WTC11 (cell line): ENCODE data around the gene DTX1. TPM values are rescaled to one million over a fixed set of nuclear protein-coding genes. Genes with fewer than 3 reads are reported as not detected.
A peak's percentile ranks its signal among the peaks of the same experiment; 100 is the strongest.

Source experiments
- ATAC-seq: fragments of 200-7000 bp; cut with Tn5 transposase; 2 replicates; pipeline ENCODE4 v1.10.0; 2021; ENCODE audit warnings: mild to moderate bottlenecking, moderate library complexity
- CTCF ChIA-PET: fragments of 300-600 bp; sonication (Branson Sonifier 250); formaldehyde crosslinking; loops from one replicate; lab custom pipeline; 2021; ENCODE audit warnings: antibody characterized with exemption; lab: Charles Lee
- POLR2A ChIA-PET: fragments of 350-600 bp; sonication (Branson Sonifier 250); formaldehyde crosslinking; loops from one replicate; lab custom pipeline; 2021; ENCODE audit warnings: antibody characterized with exemption; lab: Charles Lee
- DNase-seq: peaks from one replicate; pipeline ENCODE4 v3.0.0; 2021; ENCODE audit warnings: low spot score
- H3K27ac Mint-ChIP-seq: 2 replicates; pipeline ENCODE4 v1.8.0; 2021; ENCODE audit warnings: mixed read lengths
- H3K27me3 Mint-ChIP-seq: 2 replicates; pipeline ENCODE4 v1.8.0; 2021; ENCODE audit warnings: low read depth, mild to moderate bottlenecking, moderate library complexity, mixed read lengths
- H3K36me3 Mint-ChIP-seq: 2 replicates; pipeline ENCODE4 v1.8.0; 2021; ENCODE audit warnings: mixed read lengths
- H3K4me1 Mint-ChIP-seq: 2 replicates; pipeline ENCODE4 v1.8.0; 2022; ENCODE audit warnings: mixed read lengths
- H3K4me3 Mint-ChIP-seq: 2 replicates; pipeline ENCODE4 v1.8.0; 2021; ENCODE audit warnings: mild to moderate bottlenecking, moderate library complexity, mixed read lengths
- H3K9me3 Mint-ChIP-seq: 2 replicates; pipeline ENCODE4 v1.8.0; 2021; ENCODE audit warnings: mixed read lengths
- E2F4 ChIP-seq: sonication (generic); formaldehyde crosslinking; IDR thresholded peaks from 2 replicates; pipeline ENCODE4 v1.8.1; 2022; ENCODE audit warnings: low read depth, mild to moderate bottlenecking, moderate library complexity, missing genetic modification reagents, borderline replicate concordance
- ELF4 ChIP-seq: sonication (generic); formaldehyde crosslinking; IDR thresholded peaks from 2 replicates; pipeline ENCODE4 v1.8.1; 2022; ENCODE audit warnings: low read depth, mild to moderate bottlenecking, moderate library complexity, missing genetic modification reagents
- IRF1 ChIP-seq: sonication (generic); formaldehyde crosslinking; IDR thresholded peaks from 2 replicates; pipeline ENCODE4 v1.8.0; 2023; ENCODE audit warnings: missing genetic modification reagents
- KAT7 ChIP-seq: sonication (generic); formaldehyde crosslinking; IDR thresholded peaks from 2 replicates; pipeline ENCODE4 v1.8.1; 2023; ENCODE audit warnings: missing genetic modification reagents, mild to moderate bottlenecking, borderline replicate concordance
- MAX ChIP-seq: sonication (generic); formaldehyde crosslinking; IDR thresholded peaks from 2 replicates; pipeline ENCODE4 v1.8.0; 2022; ENCODE audit warnings: mild to moderate bottlenecking, missing genetic modification reagents
- NFYB ChIP-seq: sonication (generic); formaldehyde crosslinking; conservative IDR thresholded peaks from 2 replicates; pipeline ENCODE4 v1.8.0; 2022; ENCODE audit warnings: low read depth, missing genetic modification reagents
- RORB ChIP-seq: fragments of 250-450 bp; sonication (Bioruptor Pico); IDR thresholded peaks from 2 replicates; pipeline ENCODE4 v1.9.0; 2021; ENCODE audit warnings: mild to moderate bottlenecking
- SOX15 ChIP-seq: fragments of 250-450 bp; sonication (Bioruptor Pico); IDR thresholded peaks from 2 replicates; pipeline ENCODE4 v1.9.0; 2021; ENCODE audit warnings: mild to moderate bottlenecking
- TCF7 ChIP-seq: sonication (generic); formaldehyde crosslinking; IDR thresholded peaks from 2 replicates; pipeline ENCODE4 v1.8.0; 2022; ENCODE audit warnings: mild to moderate bottlenecking, low read depth, missing genetic modification reagents, moderate library complexity
- TEAD1 ChIP-seq: sonication (generic); formaldehyde crosslinking; IDR thresholded peaks from 2 replicates; pipeline ENCODE4 v1.8.0; 2022; ENCODE audit warnings: mild to moderate bottlenecking, missing genetic modification reagents
- USF1 ChIP-seq: sonication (generic); formaldehyde crosslinking; IDR thresholded peaks from 2 replicates; pipeline ENCODE4 v1.8.0; 2022; ENCODE audit warnings: mild to moderate bottlenecking, missing genetic modification reagents
- ZBTB21 ChIP-seq: sonication (generic); formaldehyde crosslinking; IDR thresholded peaks from 2 replicates; pipeline ENCODE4 v1.8.1; 2023; ENCODE audit warnings: mild to moderate bottlenecking, missing genetic modification reagents, borderline replicate concordance
- ZMAT4 ChIP-seq: fragments of 250-450 bp; sonication (Bioruptor Pico); IDR thresholded peaks from 2 replicates; pipeline ENCODE4 v1.9.0; 2021; ENCODE audit warnings: mild to moderate bottlenecking
- ZNF138 ChIP-seq: sonication (generic); formaldehyde crosslinking; conservative IDR thresholded peaks from 2 replicates; pipeline ENCODE4 v1.8.1; 2022; ENCODE audit warnings: mild to moderate bottlenecking, moderate library complexity, missing genetic modification reagents
- ZNF263 ChIP-seq: sonication (generic); formaldehyde crosslinking; IDR thresholded peaks from 2 replicates; pipeline ENCODE4 v1.8.1; 2022; ENCODE audit warnings: low read depth, mild to moderate bottlenecking, moderate library complexity, missing genetic modification reagents
- ZNF317 ChIP-seq: sonication (generic); formaldehyde crosslinking; IDR thresholded peaks from 2 replicates; pipeline ENCODE4 v1.8.1; 2023; ENCODE audit warnings: low read depth, mild to moderate bottlenecking, moderate library complexity, missing genetic modification reagents, borderline replicate concordance
- ZNF423 ChIP-seq: fragments of 250-450 bp; sonication (Bioruptor Pico); IDR thresholded peaks from 2 replicates; pipeline ENCODE4 v2.1.2; 2022; ENCODE audit warnings: mild to moderate bottlenecking, moderate library complexity
- total RNA-seq: library from RNA; stranded (reverse); gene quantifications from 3 replicates; pipeline ENCODE4 v1.2.3, GENCODE V29; 2021
- TF ChIP-seq, protein P1 (sequence below): sonication (generic); formaldehyde crosslinking; IDR thresholded peaks from 2 replicates; pipeline ENCODE4 v1.8.0; 2022; ENCODE audit warnings: mild to moderate bottlenecking, missing genetic modification reagents
- TF ChIP-seq, protein P2 (sequence below): sonication (generic); formaldehyde crosslinking; IDR thresholded peaks from 2 replicates; pipeline ENCODE4 v1.8.1; 2023; ENCODE audit warnings: mild to moderate bottlenecking, missing genetic modification reagents, moderate library complexity
- TF ChIP-seq, protein P3 (sequence below): fragments of 250-450 bp; sonication (Bioruptor Pico); IDR thresholded peaks from 2 replicates; pipeline ENCODE4 v1.9.0; 2021; ENCODE audit warnings: moderate library complexity, mild to moderate bottlenecking, inconsistent platforms, borderline replicate concordance

The DTX1 gene
- total RNA-seq, 1 experiment from 2014 or later, result 6.2 TPM

DNA sequence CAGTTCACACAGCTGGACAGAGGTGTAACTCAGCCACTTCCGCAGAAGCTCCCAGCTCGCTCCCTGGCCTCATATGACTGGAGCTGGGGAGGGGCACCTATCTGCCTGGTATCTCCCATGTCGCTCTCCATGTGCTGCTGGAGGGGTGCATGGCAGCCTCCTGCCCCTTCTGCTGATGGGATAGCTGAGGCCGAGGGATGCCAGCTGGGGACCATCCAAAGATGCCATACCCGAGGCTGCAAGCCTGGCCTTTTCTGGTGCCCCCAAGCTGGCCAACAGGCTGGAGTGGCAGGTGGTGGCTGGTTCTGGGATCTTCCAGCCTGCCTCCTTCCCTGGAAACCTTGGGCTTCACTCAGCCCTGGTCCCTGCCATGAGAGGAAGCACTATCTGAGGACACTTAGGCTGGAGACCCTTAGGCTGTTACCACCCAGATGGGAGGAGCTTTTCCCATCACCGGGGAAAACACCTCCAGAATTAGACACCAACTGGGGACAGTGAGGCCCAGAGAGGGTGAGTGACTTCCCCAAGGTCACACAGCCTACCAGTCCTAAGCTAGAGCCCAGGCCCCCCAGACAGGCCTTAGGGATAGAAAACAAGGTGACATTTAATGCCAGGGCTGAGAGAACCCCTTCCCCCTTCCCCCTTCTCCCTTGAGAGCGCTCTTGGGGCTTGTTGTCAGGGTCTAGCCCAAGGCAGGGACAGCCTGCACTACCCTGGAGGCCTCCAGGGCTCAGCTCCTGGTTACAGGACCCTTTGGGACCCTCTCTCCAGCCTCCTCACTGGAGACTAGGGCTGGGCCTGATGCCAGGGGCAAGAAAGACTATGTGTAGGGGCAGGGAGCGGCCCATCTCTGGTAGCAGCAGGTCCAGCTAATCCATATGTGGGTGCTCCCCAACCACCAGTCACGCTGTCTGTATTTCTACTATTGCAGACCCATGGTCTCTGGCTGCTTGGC, 7.1 kb downstream of the DTX1 start:
- TF ChIP-seq RORB (CRISPR knock-in tag) (no peak), IRF1 (CRISPR knock-in tag) (no peak), ZBTB21 (CRISPR knock-in tag) (no peak), ZNF317 (CRISPR knock-in tag) (no peak), ELF4 (CRISPR knock-in tag) (no peak), ZMAT4 (CRISPR knock-in tag) (no peak), ZNF138 (CRISPR knock-in tag) (no peak)
- TF ChIP-seq, protein P1, sequence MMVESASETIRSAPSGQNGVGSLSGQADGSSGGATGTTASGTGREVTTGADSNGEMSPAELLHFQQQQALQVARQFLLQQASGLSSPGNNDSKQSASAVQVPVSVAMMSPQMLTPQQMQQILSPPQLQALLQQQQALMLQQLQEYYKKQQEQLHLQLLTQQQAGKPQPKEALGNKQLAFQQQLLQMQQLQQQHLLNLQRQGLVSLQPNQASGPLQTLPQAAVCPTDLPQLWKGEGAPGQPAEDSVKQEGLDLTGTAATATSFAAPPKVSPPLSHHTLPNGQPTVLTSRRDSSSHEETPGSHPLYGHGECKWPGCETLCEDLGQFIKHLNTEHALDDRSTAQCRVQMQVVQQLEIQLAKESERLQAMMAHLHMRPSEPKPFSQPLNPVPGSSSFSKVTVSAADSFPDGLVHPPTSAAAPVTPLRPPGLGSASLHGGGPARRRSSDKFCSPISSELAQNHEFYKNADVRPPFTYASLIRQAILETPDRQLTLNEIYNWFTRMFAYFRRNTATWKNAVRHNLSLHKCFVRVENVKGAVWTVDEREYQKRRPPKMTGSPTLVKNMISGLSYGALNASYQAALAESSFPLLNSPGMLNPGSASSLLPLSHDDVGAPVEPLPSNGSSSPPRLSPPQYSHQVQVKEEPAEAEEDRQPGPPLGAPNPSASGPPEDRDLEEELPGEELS, result no peak
- TF ChIP-seq, protein P2, sequence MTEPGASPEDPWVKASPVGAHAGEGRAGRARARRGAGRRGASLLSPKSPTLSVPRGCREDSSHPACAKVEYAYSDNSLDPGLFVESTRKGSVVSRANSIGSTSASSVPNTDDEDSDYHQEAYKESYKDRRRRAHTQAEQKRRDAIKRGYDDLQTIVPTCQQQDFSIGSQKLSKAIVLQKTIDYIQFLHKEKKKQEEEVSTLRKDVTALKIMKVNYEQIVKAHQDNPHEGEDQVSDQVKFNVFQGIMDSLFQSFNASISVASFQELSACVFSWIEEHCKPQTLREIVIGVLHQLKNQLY (CRISPR knock-in tag), result no peak
- Mint-ChIP-seq H3K4me1 (peaks cover 26% of the 10 kb centered on the region), H3K27me3 (peaks cover 3% of the 10 kb centered on the region; the same call in 1 of the 2 replicates), H3K27ac (no peak overlapping the region), H3K36me3 (no peaks in the 10 kb centered on the region), H3K4me3 (no peak overlapping the region), H3K9me3 (no peaks in the 10 kb centered on the region)
- ChIA-PET CTCF (interaction anchor here (0.6 to 4.3 kb wide), 10 partner anchors 13 to 111 kb away, joined by 3 to 15 read pairs (median 4); partner anchors contain the start of gene RASAL1), POLR2A (interaction anchor here (0.6 kb wide), 1 partner anchor 16 kb away, joined by 4 read pairs; no protein-coding TSS in a partner anchor)
- no peak for DNase-seq
- ATAC-seq, result no peak

- CTCF ChIA-PET, result interaction anchor here (0.9 to 4.3 kb wide), 9 partner anchors 14 to 110 kb away, joined by 3 to 16 read pairs (median 4); partner anchors contain the start of gene RASAL1
- POLR2A ChIA-PET, result interaction anchor here (0.7 kb wide), 1 partner anchor 28 kb away, joined by 3 read pairs; no protein-coding TSS in a partner anchor
- Mint-ChIP-seq H3K9me3 (no peaks in the 10 kb centered on the region), H3K4me3 (peak overlapping the region; percentile 29; the same call in 1 of the 2 replicates), H3K4me1 (peaks cover 31% of the 10 kb centered on the region), H3K36me3 (no peaks in the 10 kb centered on the region), H3K27ac (no peak overlapping the region), H3K27me3 (peaks cover 3% of the 10 kb centered on the region; the same call in 1 of the 2 replicates)
- no peak for ATAC-seq
- DNase-seq, result no peak
- TF ChIP-seq, protein P3, sequence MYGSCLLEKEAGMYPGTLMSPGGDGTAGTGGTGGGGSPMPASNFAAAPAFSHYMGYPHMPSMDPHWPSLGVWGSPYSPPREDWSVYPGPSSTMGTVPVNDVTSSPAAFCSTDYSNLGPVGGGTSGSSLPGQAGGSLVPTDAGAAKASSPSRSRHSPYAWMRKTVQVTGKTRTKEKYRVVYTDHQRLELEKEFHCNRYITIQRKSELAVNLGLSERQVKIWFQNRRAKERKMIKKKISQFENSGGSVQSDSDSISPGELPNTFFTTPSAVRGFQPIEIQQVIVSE (CRISPR knock-in tag), result no peak
- no peak for TF ChIP-seq USF1 (CRISPR knock-in tag)
- TF ChIP-seq SOX15 (CRISPR knock-in tag), result no peak
- TF ChIP-seq MAX (CRISPR knock-in tag), result no peak
- TF ChIP-seq TEAD1 (CRISPR knock-in tag), result no peak
- TF ChIP-seq NFYB (CRISPR knock-in tag), result no peak
- TF ChIP-seq E2F4 (CRISPR knock-in tag), result no peak
- no peak for TF ChIP-seq ZNF263
- no peak for TF ChIP-seq TCF7 (CRISPR knock-in tag)
- no peak for TF ChIP-seq KAT7 (CRISPR knock-in tag)
- TF ChIP-seq ZNF423 (CRISPR knock-in tag), result no peak
Measured at GRCh38 chr12:113064395-113065125, 8.0 kb downstream of the DTX1 start.
